Measurements from ENCODE around the gene C1orf226. TPM values are rescaled to one million over a fixed set of nuclear protein-coding genes. Genes with fewer than 3 reads are reported as not detected.

Gene C1orf226
- total RNA-seq, 1 experiment from 2014 or later, result 3.1 TPM

DNA sequence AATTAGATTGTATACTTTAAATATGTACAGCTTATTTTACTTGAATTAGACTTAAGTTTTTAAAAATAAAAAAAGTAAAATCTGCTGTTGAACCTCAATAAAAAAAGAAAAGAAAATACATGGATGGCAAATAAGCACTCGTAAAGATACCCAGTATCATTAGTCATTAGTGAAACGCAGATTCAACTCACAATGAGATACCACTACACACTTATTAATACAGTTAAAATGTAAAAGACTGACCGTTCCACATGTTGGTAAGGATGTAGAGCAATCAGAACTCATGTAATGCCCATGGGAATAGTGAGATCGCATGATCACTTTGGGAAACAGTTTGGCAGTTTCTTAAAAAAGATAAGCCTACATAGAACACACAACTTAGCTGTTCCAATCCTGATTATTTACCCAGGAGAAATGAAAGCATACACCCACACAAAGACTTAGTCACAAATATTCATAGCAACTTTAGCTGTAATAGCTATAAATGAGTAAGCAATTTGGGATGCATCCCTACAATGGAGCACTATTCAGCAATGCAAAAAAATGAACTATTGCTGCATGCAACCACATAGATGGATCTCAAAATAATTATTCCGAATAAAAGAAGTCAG, 23.1 kb downstream of the C1orf226 start:
- TF ChIP-seq CTCF (IDR thresholded peaks at IDR 0.05; ENCODE audit: unreplicated experiment), result no peak
- Mint-ChIP-seq H3K27ac (ENCODE audit: low read depth, unreplicated experiment) (no peak overlapping the region), H3K9me3 (ENCODE audit: unreplicated experiment) (no peaks in the 10 kb centered on the region), H3K27me3 (ENCODE audit: insufficient read depth, unreplicated experiment) (peaks cover under 1% of the 10 kb centered on the region), H3K36me3 (ENCODE audit: insufficient read depth, unreplicated experiment) (no peaks in the 10 kb centered on the region), H3K4me1 (ENCODE audit: insufficient read depth, unreplicated experiment) (peaks cover 11% of the 10 kb centered on the region), H3K4me3 (ENCODE audit: unreplicated experiment) (no peak overlapping the region)
- DNase-seq (ENCODE audit: unreplicated experiment), result peak; percentile 56
- intact Hi-C loops (cut with micrococcal nuclease), result no loop called here
- BruUV-seq (replicated peaks), result no TSS peak
- ChIA-PET CTCF (interaction anchor here (0.6 to 1.6 kb wide), 10 partner anchors 13 to 664 kb away, joined by 3 to 4 read pairs (median 3); no protein-coding TSS in a partner anchor), POLR2A (interaction anchor here (0.7 to 1.1 kb wide), 5 partner anchors 9 to 348 kb away, joined by 3 to 4 read pairs (median 3); partner anchors contain the start of gene C1orf226)

GRCh38 chr1:162405800-162406199, 24.3 kb downstream of the C1orf226 start:
- BruUV-seq (replicated peaks), result no TSS peak
- Mint-ChIP-seq H3K27me3 (ENCODE audit: insufficient read depth, unreplicated experiment) (no peaks in the 10 kb centered on the region), H3K4me3 (ENCODE audit: unreplicated experiment) (no peak overlapping the region), H3K4me1 (ENCODE audit: insufficient read depth, unreplicated experiment) (peaks cover 11% of the 10 kb centered on the region), H3K27ac (ENCODE audit: low read depth, unreplicated experiment) (no peak overlapping the region), H3K9me3 (ENCODE audit: unreplicated experiment) (no peaks in the 10 kb centered on the region), H3K36me3 (ENCODE audit: insufficient read depth, unreplicated experiment) (no peaks in the 10 kb centered on the region)
- no peak for TF ChIP-seq CTCF (IDR thresholded peaks at IDR 0.05; ENCODE audit: unreplicated experiment)
- no peak for DNase-seq (ENCODE audit: unreplicated experiment)
- ChIA-PET CTCF (interaction anchor here (0.6 to 1.6 kb wide), 3 partner anchors 15 to 351 kb away, joined by 3 read pairs; no protein-coding TSS in a partner anchor), POLR2A (no interaction called here)
- intact Hi-C loops (cut with micrococcal nuclease), result no loop called here

GRCh38 chr1:162406811-162407210, 25.3 kb downstream of the C1orf226 start:
- intact Hi-C loops (cut with micrococcal nuclease), result no loop called here
- no peak for DNase-seq (ENCODE audit: unreplicated experiment)
- H3K27me3 Mint-ChIP-seq (ENCODE audit: insufficient read depth, unreplicated experiment), result no peaks in the 10 kb centered on the region
- no peaks in the 10 kb centered on the region for H3K9me3 Mint-ChIP-seq (ENCODE audit: unreplicated experiment)
- H3K36me3 Mint-ChIP-seq (ENCODE audit: insufficient read depth, unreplicated experiment), result no peaks in the 10 kb centered on the region
- peaks cover 16% of the 10 kb centered on the region for H3K4me1 Mint-ChIP-seq (ENCODE audit: insufficient read depth, unreplicated experiment)
- POLR2A ChIA-PET, result interaction anchor here (0.7 to 1.0 kb wide), 2 partner anchors 12 to 217 kb away, joined by 3 read pairs; no protein-coding TSS in a partner anchor
- no peak for TF ChIP-seq CTCF (IDR thresholded peaks at IDR 0.05; ENCODE audit: unreplicated experiment)
- H3K4me3 Mint-ChIP-seq (ENCODE audit: unreplicated experiment), result no peak overlapping the region
- no peak overlapping the region for H3K27ac Mint-ChIP-seq (ENCODE audit: low read depth, unreplicated experiment)
- BruUV-seq (replicated peaks), result no TSS peak
- CTCF ChIA-PET, result interaction anchor here (0.6 to 3.9 kb wide), 5 partner anchors 12 to 369 kb away, joined by 3 to 20 read pairs (median 8); no protein-coding TSS in a partner anchor

GRCh38 chr1:162407539-162407938, 26.0 kb downstream of the C1orf226 start:
- H3K4me1 Mint-ChIP-seq (ENCODE audit: insufficient read depth, unreplicated experiment), result peaks cover 20% of the 10 kb centered on the region
- no peak overlapping the region for H3K4me3 Mint-ChIP-seq (ENCODE audit: unreplicated experiment)
- no peak overlapping the region for H3K27ac Mint-ChIP-seq (ENCODE audit: low read depth, unreplicated experiment)
- ChIA-PET CTCF (interaction anchor here (0.6 to 3.9 kb wide), 8 partner anchors 10 to 1106 kb away, joined by 3 to 20 read pairs (median 5); partner anchors contain the start of gene C1orf226), POLR2A (no interaction called here)
- no peak for DNase-seq (ENCODE audit: unreplicated experiment)
- no peaks in the 10 kb centered on the region for H3K36me3 Mint-ChIP-seq (ENCODE audit: insufficient read depth, unreplicated experiment)
- BruUV-seq (replicated peaks), result no TSS peak
- H3K27me3 Mint-ChIP-seq (ENCODE audit: insufficient read depth, unreplicated experiment), result no peaks in the 10 kb centered on the region
- intact Hi-C loops (cut with micrococcal nuclease), result no loop called here
- H3K9me3 Mint-ChIP-seq (ENCODE audit: unreplicated experiment), result no peaks in the 10 kb centered on the region
- no peak for TF ChIP-seq CTCF (IDR thresholded peaks at IDR 0.05; ENCODE audit: unreplicated experiment)
